ENCODE measurements around the gene TCP11.

GRCh38 chr6:35068644-35069043 lies 72.5 kb downstream of the TCP11 start:
- TF ChIP-seq CTCF (conservative IDR thresholded peaks at IDR 0.05; ENCODE audit: low read length), result no peak
- no peak for TF ChIP-seq EZH2phosphoT487 (IDR thresholded peaks at IDR 0.05; ENCODE audit: borderline replicate concordance)
